AG09319 (cell line): ENCODE measurements around the gene CACNG3.
"Not testable (repeated sequence)": the region's sequence is repeated elsewhere in the genome, so short reads cannot be mapped to it uniquely, and the experiment has no call there.

Experiments used
- DNase-seq: peaks from one replicate; pipeline ENCODE4 v3.0.0-alpha.2; 2010; ENCODE audit warnings: low read depth; ENCODE audit errors: extremely low read depth
- TF ChIP-seq, protein P1 (sequence below): IDR thresholded peaks from 2 replicates; pipeline ENCODE4 v1.5.1; 2011; ENCODE audit warnings: low read depth, mild to moderate bottlenecking, inconsistent platforms, low read length, moderate library complexity

Gene CACNG3

DNA sequence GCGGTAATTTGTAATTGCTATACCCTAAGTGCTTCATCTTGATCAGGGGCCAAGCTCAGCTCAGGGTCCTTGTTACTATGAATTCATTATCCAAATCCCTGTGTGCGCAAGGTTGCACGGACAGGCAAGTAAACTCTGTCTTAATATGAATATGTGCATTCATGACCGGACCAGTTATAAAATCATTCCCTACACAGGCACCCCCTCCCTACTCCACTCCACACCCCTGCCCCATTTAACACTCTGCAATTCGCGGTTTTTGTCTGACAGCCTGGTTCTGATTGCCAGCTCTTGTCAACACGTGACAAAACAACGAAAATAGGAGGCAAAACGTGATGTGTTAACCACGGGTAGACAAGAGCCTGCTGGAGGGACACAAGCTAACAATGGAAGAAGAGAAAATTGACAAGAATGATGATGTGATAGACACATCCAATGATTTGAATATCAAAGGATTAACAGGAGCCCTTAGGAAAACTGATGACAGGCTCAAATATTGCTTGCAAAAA, 76.5 kb downstream of the CACNG3 start:
- TF ChIP-seq, protein P1, sequence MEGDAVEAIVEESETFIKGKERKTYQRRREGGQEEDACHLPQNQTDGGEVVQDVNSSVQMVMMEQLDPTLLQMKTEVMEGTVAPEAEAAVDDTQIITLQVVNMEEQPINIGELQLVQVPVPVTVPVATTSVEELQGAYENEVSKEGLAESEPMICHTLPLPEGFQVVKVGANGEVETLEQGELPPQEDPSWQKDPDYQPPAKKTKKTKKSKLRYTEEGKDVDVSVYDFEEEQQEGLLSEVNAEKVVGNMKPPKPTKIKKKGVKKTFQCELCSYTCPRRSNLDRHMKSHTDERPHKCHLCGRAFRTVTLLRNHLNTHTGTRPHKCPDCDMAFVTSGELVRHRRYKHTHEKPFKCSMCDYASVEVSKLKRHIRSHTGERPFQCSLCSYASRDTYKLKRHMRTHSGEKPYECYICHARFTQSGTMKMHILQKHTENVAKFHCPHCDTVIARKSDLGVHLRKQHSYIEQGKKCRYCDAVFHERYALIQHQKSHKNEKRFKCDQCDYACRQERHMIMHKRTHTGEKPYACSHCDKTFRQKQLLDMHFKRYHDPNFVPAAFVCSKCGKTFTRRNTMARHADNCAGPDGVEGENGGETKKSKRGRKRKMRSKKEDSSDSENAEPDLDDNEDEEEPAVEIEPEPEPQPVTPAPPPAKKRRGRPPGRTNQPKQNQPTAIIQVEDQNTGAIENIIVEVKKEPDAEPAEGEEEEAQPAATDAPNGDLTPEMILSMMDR = no peak
- DNase-seq = no peak

DNA sequence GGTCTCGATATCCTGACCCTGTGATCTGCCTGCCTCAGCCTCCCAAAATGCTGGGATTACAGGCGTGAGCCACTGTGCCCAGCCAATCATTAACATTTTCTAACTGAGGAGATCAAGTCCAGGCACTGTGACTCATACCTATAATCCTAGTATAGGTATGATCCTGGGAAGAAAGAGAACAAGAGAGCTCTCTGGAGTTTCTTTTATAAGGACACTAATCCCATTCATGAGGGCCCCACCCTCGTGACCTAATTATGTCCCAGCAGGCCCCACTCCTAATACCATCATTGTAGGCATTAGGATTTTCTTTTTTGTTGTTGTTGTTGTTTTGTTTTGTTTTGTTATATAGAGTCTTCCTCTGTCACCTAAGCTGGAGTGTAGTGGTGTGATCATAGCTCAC, 80.4 kb downstream of the CACNG3 start:
- TF ChIP-seq, protein P1 = no peak
- no peak for DNase-seq

DNA sequence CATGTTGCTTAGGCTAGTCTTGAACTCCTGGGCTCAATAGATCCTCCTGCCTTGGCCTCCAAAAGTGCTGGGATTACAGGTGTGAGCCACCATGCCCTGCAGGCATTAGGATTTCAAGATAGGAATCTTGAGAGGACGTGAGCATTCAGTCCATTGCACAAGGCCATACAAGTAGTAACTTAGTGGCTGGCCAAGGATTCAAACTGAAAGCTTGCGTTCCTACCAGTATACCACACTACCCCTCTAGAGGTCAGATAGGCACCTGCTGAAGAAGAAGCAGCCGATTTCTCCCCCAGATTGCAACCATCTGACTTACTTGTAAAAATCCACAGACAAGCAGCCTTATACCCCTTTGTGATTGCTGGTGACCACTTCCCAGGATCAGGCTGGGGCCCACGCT, 80.9 kb downstream of the CACNG3 start:
- TF ChIP-seq, protein P1 = no peak
- no peak for DNase-seq

DNA sequence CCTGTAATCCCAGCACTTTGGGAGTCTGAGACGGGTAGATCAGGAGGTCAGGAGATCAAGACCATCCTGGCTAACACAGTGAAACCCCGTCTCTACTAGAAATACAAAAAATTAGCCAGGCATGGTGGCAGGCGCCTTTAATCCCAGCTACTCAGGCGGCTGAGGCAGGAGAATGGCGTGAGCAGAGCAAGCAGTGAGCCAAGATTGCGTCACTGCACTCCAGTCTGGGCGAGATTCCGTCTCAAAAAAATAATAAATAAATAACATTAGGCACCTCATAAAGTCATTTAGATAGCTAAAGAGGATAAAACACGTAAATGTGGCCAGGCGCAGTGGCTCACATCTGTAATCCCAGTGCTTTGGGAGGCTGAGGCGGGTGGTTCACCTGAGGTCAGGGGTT, 87.7 kb downstream of the CACNG3 start:
- DNase-seq = not testable (repeated sequence)

DNA sequence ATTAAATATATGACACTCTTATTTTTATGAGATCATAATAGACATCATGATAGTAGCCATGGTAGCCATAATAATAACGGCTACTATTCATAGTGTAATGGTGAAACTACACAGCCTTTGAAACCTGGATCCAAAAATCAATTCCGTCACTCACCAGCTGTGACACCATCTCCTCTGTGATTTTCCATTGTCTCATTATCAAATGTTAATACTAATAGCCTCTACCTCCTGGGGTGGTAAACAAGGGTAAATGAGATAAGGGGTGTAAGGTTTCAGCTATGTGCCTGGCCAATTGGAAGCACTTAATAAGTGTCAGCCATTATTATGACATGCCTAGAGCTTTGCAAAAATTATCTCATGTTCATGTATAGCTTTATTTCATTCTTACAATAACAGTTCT, 88.6 kb downstream of the CACNG3 start:
- TF ChIP-seq, protein P1 = no peak
- DNase-seq = no peak

DNA sequence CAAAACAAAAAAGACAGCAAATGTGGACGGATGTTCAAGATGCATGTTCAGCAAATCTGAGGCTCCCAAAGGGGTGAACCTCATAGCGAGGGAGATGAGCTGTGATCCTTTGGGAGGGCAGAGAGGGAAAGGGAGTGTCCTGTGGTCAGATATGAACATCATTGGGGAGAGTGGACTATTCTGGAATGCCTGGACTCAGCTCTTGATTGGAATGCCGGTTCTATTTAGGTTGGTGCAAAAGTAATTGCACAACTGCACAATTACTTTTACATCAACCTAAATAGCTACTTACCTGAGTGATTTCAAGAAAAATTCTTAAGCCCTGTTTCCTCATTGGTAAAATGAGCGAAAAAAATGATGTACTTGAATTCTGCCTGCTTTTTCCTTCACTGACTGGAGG, 89.6 kb downstream of the CACNG3 start:
- TF ChIP-seq, protein P1 = no peak
- no peak for DNase-seq

DNA sequence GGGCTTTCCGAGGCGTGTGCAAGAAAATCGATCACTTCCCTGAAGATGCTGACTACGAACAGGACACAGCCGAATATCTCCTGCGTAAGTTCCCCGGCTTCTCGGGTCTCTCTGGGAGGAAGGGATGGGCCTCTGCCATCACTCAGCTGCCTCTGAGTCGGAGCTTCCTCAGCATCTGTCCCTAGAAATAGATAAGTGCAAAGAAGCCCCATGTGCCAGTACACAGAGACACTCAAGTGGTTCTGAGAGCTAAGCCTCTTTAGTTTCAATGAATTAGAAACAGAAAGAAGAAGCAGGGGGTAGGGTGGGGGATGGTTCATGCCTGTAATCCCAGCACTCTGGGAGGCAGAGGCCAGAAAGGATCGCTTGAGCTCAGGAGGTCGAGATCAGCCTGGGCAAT, 90.6 kb downstream of the CACNG3 start:
- TF ChIP-seq, protein P1 = no peak
- DNase-seq = no peak

DNA sequence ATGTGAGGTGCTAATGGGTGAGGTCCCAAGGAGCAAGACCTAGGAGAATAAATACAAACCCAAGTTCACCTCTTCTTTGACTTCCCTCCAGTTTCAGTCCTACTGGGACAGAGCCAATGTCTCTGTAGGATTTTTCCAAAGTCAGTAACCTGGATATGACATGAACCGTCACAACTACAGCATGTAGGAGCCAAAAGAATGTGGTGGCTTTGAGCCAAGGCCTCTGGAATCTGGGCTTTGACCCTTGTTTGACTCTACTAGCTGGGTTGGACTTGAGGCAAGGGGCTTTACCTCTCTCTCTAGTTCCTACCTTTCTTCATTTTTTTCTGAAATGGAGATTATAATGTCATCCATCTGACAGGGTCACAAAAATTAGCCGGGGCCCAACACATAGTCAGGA, 91.4 kb downstream of the CACNG3 start:
- TF ChIP-seq, protein P1 = no peak
- no peak for DNase-seq
